HL-60 (cell line): ENCODE measurements around the gene MME.

Experiments
- GABPA ChIP-seq: IDR thresholded peaks from 2 replicates; pipeline ENCODE4 v1.6.1; 2012; ENCODE audit warnings: low read depth
- POLR2AphosphoS5 ChIP-seq: IDR thresholded peaks from 2 replicates; pipeline ENCODE4 v1.6.1; 2012; ENCODE audit warnings: low read depth
- REST ChIP-seq: IDR thresholded peaks from 2 replicates; pipeline ENCODE4 v1.6.1; 2012; ENCODE audit warnings: low read depth; ENCODE audit not compliant: insufficient replicate concordance
- TF ChIP-seq, protein P1 (sequence below): IDR thresholded peaks from one replicate; pipeline ENCODE4 v1.5.1; 2011; ENCODE audit warnings: low read length, control low read depth, inconsistent platforms; ENCODE audit not compliant: insufficient read depth

DNA sequence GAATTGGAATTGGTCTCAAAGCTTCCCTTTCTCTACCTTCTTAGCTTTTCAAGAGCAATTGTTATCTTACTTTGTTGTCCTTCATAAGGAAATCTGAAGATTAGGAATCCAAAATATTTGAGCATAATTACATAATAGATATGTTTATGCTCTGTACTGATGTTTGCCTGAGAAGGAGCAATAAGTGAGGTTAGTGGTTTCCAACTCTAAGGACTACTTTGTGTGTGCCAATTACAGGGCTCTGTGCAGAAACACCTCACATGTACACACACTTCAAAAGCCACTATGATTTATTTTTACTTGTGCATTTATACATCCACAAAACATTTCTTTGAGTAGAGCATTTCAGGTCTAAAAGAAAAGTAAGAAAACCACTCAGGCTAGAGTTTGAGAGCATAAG, 49.9 kb downstream of the MME start:
- TF ChIP-seq GABPA = no peak
- TF ChIP-seq, protein P1, sequence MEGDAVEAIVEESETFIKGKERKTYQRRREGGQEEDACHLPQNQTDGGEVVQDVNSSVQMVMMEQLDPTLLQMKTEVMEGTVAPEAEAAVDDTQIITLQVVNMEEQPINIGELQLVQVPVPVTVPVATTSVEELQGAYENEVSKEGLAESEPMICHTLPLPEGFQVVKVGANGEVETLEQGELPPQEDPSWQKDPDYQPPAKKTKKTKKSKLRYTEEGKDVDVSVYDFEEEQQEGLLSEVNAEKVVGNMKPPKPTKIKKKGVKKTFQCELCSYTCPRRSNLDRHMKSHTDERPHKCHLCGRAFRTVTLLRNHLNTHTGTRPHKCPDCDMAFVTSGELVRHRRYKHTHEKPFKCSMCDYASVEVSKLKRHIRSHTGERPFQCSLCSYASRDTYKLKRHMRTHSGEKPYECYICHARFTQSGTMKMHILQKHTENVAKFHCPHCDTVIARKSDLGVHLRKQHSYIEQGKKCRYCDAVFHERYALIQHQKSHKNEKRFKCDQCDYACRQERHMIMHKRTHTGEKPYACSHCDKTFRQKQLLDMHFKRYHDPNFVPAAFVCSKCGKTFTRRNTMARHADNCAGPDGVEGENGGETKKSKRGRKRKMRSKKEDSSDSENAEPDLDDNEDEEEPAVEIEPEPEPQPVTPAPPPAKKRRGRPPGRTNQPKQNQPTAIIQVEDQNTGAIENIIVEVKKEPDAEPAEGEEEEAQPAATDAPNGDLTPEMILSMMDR = no peak
- no peak for TF ChIP-seq POLR2AphosphoS5
- no peak for TF ChIP-seq REST
